Esophagus muscularis mucosa (tissue), 4 donors: ENCODE measurements around the gene TRAPPC3L.

Experiments
- CTCF ChIP-seq, 3 experiments: fragments of 200-600 bp in 2 of 3; fragments of 450-650 bp in 1 of 3; sonication (generic) in 2 of 3; IDR thresholded peaks; one replicate each; pipeline ENCODE4 v1.5.1; 2017 to 2019; ENCODE audit warnings: antibody characterized with exemption in 3 of 3, mild to moderate bottlenecking in 2 of 3, moderate library complexity in 1 of 3
- EP300 ChIP-seq: sonication (generic); formaldehyde crosslinking; IDR thresholded peaks from one replicate; pipeline ENCODE4 v1.6.1; 2017; ENCODE audit warnings: antibody characterized with exemption
- POLR2A ChIP-seq: fragments of 450-650 bp; IDR thresholded peaks from one replicate; pipeline ENCODE4 v1.6.1; 2017; ENCODE audit warnings: antibody characterized with exemption, moderate library complexity, mild to moderate bottlenecking, low read depth
- POLR2AphosphoS5 ChIP-seq, 2 donors: sonication (generic); formaldehyde crosslinking; IDR thresholded peaks; one replicate each; pipeline ENCODE4 v1.6.1; 2017; ENCODE audit warnings: antibody characterized with exemption in 2 of 2

GRCh38 chr6:116535109-116535508 is 10.4 kb downstream of the TRAPPC3L start:
- TF ChIP-seq CTCF (IDR thresholded peaks at IDR 0.05) (no peak), POLR2A (no peak), POLR2AphosphoS5 (IDR thresholded peaks at IDR 0.05) (no peak), EP300 (no peak)
